Fibroblast of mammary gland (primary cell): ENCODE results near the gene UPP1.

Experiments
- DNase-seq: peaks from one replicate; pipeline ENCODE4 v3.0.0-alpha.2; 2010; ENCODE audit warnings: low read depth
- H3K4me3 ChIP-seq: 2 replicates; pipeline ENCODE4 v1.5.1; 2011; ENCODE audit warnings: low read depth, mild to moderate bottlenecking, low read length, moderate library complexity; ENCODE audit not compliant: control insufficient read depth
- CTCF ChIP-seq: conservative IDR thresholded peaks from 2 replicates; pipeline ENCODE4 v1.5.1; 2011; ENCODE audit warnings: low read depth, low read length, inconsistent platforms; ENCODE audit not compliant: control insufficient read depth, insufficient read depth

UPP1 gene

GRCh38 chr7:48084727-48085432 is 4.2 kb upstream of the UPP1 start:
- no peak overlapping the region for H3K4me3 ChIP-seq
- peak; percentile 99 for DNase-seq
- TF ChIP-seq CTCF, result no peak

GRCh38 chr7:48085433-48085791 is 3.7 kb upstream of the UPP1 start:
- TF ChIP-seq CTCF, result no peak
- DNase-seq, result no peak
- no peak overlapping the region for H3K4me3 ChIP-seq

GRCh38 chr7:48085942-48086341 is 3.1 kb upstream of the UPP1 start:
- DNase-seq, result no peak
- H3K4me3 ChIP-seq, result no peak overlapping the region
- no peak for TF ChIP-seq CTCF

- H3K4me3 ChIP-seq, result no peak overlapping the region
- no peak for TF ChIP-seq CTCF
- DNase-seq, result peak; percentile 83
Measured at GRCh38 chr7:48087349-48087748, 1.7 kb upstream of the UPP1 start.

- DNase-seq, result peak; percentile 97
- no peak for TF ChIP-seq CTCF
- peak overlapping the region; percentile 47 for H3K4me3 ChIP-seq
Measured at GRCh38 chr7:48088559-48089045, 463 bp upstream of the UPP1 start.

GRCh38 chr7:48090095-48090805 is 1.2 kb downstream of the UPP1 start:
- TF ChIP-seq CTCF, result no peak
- peak; percentile 28 for DNase-seq
- peak overlapping the region; percentile 79 for H3K4me3 ChIP-seq
